ENCODE data around the gene SLTM.

DNA sequence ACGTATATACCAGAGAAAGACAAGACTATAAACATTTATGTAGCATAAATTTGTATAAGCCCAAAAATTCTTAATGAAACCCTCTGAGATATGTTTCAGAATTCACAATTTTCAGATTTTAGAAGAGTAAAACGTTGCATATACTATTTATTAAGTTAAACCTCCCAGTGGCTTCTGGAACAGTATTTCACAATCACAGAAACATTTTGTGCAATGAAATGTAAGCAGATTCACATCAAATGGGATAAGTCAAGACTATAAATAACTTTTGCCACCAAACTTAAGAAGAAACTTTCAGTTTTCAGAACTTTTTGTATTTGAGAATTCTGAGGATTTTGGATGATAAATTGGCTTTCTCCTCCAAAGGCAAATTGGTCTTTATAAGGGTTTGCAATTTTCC is 9.2 kb downstream of the SLTM start:
- TF ChIP-seq CTCF (conservative IDR thresholded peaks at IDR 0.05; ENCODE audit: low read length), result no peak
- TF ChIP-seq EZH2phosphoT487 (IDR thresholded peaks at IDR 0.05; ENCODE audit: borderline replicate concordance, low read depth, low read length), result no peak
